Liver (tissue), 9 donors: ENCODE results near the gene LDHD. TPM values are rescaled to one million over a fixed set of nuclear protein-coding genes. Genes with fewer than 3 reads are reported as not detected.

Experiments
- DNase-seq: peaks from one replicate; pipeline ENCODE4 v3.0.0-alpha.2; 2017; ENCODE audit warnings: low spot score
- H3K27ac ChIP-seq, 2 donors: one replicate each; pipeline ENCODE4 v1.7.0; 2013; ENCODE audit warnings: inconsistent platforms in 2 of 2, low read length in 2 of 2, control low read depth in 1 of 2, low read depth in 1 of 2, mild to moderate bottlenecking in 1 of 2
- H3K27me3 ChIP-seq, 4 donors: one replicate each; pipeline versions ENCODE4 v1.6.1 to v1.7.0; 2013; ENCODE audit warnings: low read length in 3 of 4, inconsistent platforms in 1 of 4, mild to moderate bottlenecking in 1 of 4, moderate library complexity in 1 of 4; ENCODE audit not compliant: control insufficient read depth in 4 of 4, insufficient read depth in 4 of 4
- H3K36me3 ChIP-seq, 4 donors: one replicate each; pipeline versions ENCODE4 v1.6.1 to v1.7.0; 2013; ENCODE audit warnings: low read length in 3 of 4, mild to moderate bottlenecking in 3 of 4, low read depth in 1 of 4, moderate library complexity in 1 of 4; ENCODE audit not compliant: control insufficient read depth in 4 of 4, insufficient read depth in 3 of 4
- H3K4me1 ChIP-seq, 4 donors: one replicate each; pipeline versions ENCODE4 v1.6.1 to v1.7.0; 2013; ENCODE audit warnings: low read length in 3 of 4, mild to moderate bottlenecking in 3 of 4, moderate library complexity in 1 of 4; ENCODE audit not compliant: control insufficient read depth in 4 of 4, insufficient read depth in 4 of 4
- H3K4me3 ChIP-seq, 3 donors: one replicate each; pipeline versions ENCODE4 v1.6.1 to v1.7.0; 2013; ENCODE audit warnings: low read length in 3 of 3, control low read depth in 1 of 3, low read depth in 1 of 3, mild to moderate bottlenecking in 1 of 3
- H3K9ac ChIP-seq, 2 donors: one replicate each; pipeline ENCODE4 v1.7.0; 2013; ENCODE audit warnings: low read length in 2 of 2, mild to moderate bottlenecking in 2 of 2, moderate library complexity in 2 of 2, control low read depth in 1 of 2, low read depth in 1 of 2
- H3K9me3 ChIP-seq, 4 donors: one replicate each; pipeline versions ENCODE4 v1.6.1 to v1.7.0; 2013; ENCODE audit warnings: low read length in 3 of 4; ENCODE audit not compliant: control insufficient read depth in 4 of 4
- ATF3 ChIP-seq: IDR thresholded peaks from 2 replicates; pipeline ENCODE4 v1.6.1; 2016; ENCODE audit warnings: antibody characterized with exemption
- EGR1 ChIP-seq, 2 donors: IDR thresholded peaks; 2 replicates each; pipeline ENCODE4 v1.6.1; 2016 to 2018; ENCODE audit warnings: antibody characterized with exemption in 2 of 2, low read depth in 2 of 2
- FOXA1 ChIP-seq: IDR thresholded peaks from 2 replicates; pipeline ENCODE4 v1.6.1; 2016; ENCODE audit warnings: antibody characterized with exemption
- FOXA2 ChIP-seq: IDR thresholded peaks from 2 replicates; pipeline ENCODE4 v1.6.1; 2016; ENCODE audit warnings: antibody characterized with exemption
- GABPA ChIP-seq, 2 donors: IDR thresholded peaks in 1 of 2; conservative IDR thresholded peaks in 1 of 2; 2 replicates each; pipeline ENCODE4 v1.6.1; 2016; ENCODE audit warnings: antibody characterized with exemption in 2 of 2, mild to moderate bottlenecking in 1 of 2, moderate library complexity in 1 of 2
- HNF4A ChIP-seq, 2 donors: conservative IDR thresholded peaks; 2 replicates each; pipeline ENCODE4 v1.6.1; 2016; ENCODE audit warnings: antibody characterized with exemption in 2 of 2, mild to moderate bottlenecking in 2 of 2
- JUND ChIP-seq, 2 donors: IDR thresholded peaks; 2 replicates each; pipeline ENCODE4 v1.6.1; 2016; ENCODE audit warnings: antibody characterized with exemption in 2 of 2
- NR2F2 ChIP-seq: IDR thresholded peaks from 2 replicates; pipeline ENCODE4 v1.6.1; 2016; ENCODE audit warnings: antibody characterized with exemption
- RAD21 ChIP-seq, 2 donors: IDR thresholded peaks; 2 replicates each; pipeline ENCODE4 v1.6.1; 2016; ENCODE audit warnings: antibody characterized with exemption in 2 of 2, mild to moderate bottlenecking in 2 of 2
- REST ChIP-seq: IDR thresholded peaks from 2 replicates; pipeline ENCODE4 v1.6.1; 2016; ENCODE audit warnings: antibody characterized with exemption, mild to moderate bottlenecking
- RXRA ChIP-seq, 2 donors: IDR thresholded peaks; 2 replicates each; pipeline ENCODE4 v1.6.1; 2017 to 2018; ENCODE audit warnings: antibody characterized with exemption in 2 of 2, mild to moderate bottlenecking in 1 of 2
- SP1 ChIP-seq: IDR thresholded peaks from 2 replicates; pipeline ENCODE4 v1.6.1; 2018; ENCODE audit warnings: antibody characterized with exemption, mild to moderate bottlenecking
- TAF1 ChIP-seq: conservative IDR thresholded peaks from 2 replicates; pipeline ENCODE4 v1.6.1; 2016; ENCODE audit warnings: antibody characterized with exemption, mild to moderate bottlenecking
- YY1 ChIP-seq: IDR thresholded peaks from 2 replicates; pipeline ENCODE4 v1.6.1; 2016; ENCODE audit warnings: antibody characterized with exemption, mild to moderate bottlenecking
- ZBTB33 ChIP-seq: IDR thresholded peaks from 2 replicates; pipeline ENCODE4 v1.6.1; 2016; ENCODE audit warnings: antibody characterized with exemption
- WGBS: extraction: QIAGEN DNeasy Blood & Tissue Kit; methylation state at CpG from one replicate; pipeline ENCODE4 v1.1.7; 2013; 5-methylcytosine and 5-hydroxymethylcytosine counted together
- polyA plus RNA-seq, 2 donors: library from polyadenylated mRNA; stranded (reverse) in 1 of 2; unstranded in 1 of 2; fragments of 200-250 nt in 1 of 2; fragments of >200 nt in 1 of 2; fragmentation: Nextera tagmentation in 1 of 2; extraction: Ambion mirVana in 1 of 2; gene quantifications; one replicate each; pipeline versions ENCODE4 v1.2.1 to v1.2.3, GENCODE V29; 2013 to 2015
- total RNA-seq, 2 donors: library from RNA; depleted of rRNA; stranded (reverse); fragments of >200 nt; gene quantifications; one replicate each; pipeline ENCODE4 v1.2.3, GENCODE V29; 2014
- TF ChIP-seq, protein P1 (sequence below): IDR thresholded peaks from 2 replicates; pipeline ENCODE4 v1.6.1; 2016; ENCODE audit warnings: antibody characterized with exemption
- donor health status: healthy.
- donor health status: healthy.
- donor health status: healthy.
- donor health status: healthy.
- donor health status: healthy.

Gene LDHD
- total and polyA plus RNA-seq, 4 donors = 27.7 to 84.1 (median 76.3) TPM

DNA sequence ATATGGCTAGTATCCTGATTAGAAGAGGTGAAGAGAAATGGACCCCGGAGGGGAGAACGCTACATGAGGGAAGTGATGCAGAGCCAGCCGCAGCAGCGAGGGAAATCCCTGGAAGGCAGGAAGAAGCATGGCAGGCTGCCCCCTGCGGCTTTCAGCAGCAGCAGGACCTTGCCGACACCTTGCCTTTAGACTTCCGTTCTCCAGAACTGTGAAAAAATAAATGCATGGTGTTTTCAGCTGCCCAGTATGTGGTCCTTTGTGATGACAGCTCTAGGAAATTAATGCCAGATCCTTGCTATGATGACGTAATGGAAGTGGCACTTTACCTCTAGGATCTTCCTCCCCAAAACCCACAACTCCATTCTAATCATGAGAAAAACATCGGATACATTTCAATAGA is 22.1 kb upstream of the LDHD start:
- Histone ChIP-seq H3K4me1 (no peaks in the 10 kb centered on the region), H3K27ac (no peak overlapping the region), H3K36me3 (peaks cover 2 to 7% (median 6%) of the 10 kb centered on the region in 4 donors), H3K27me3 (no peaks in the 10 kb centered on the region), H3K9me3 (no peaks in the 10 kb centered on the region), H3K9ac (no peak overlapping the region), H3K4me3 (no peak overlapping the region)
- 77% methylated on average over 9 of the region's 9 CpGs for WGBS
- no peak for DNase-seq
- TF ChIP-seq SP1 = no peak
- no peak for TF ChIP-seq REST
- no peak for TF ChIP-seq TAF1
- TF ChIP-seq, protein P1, sequence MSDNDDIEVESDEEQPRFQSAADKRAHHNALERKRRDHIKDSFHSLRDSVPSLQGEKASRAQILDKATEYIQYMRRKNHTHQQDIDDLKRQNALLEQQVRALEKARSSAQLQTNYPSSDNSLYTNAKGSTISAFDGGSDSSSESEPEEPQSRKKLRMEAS = no peak
- TF ChIP-seq RAD21 (IDR thresholded peaks at IDR 0.05) = no peak
- no peak for TF ChIP-seq YY1
- no peak for TF ChIP-seq GABPA (IDR thresholded peaks at IDR 0.05 in 1 of 2, conservative IDR thresholded peaks at IDR 0.05 in 1 of 2)
- no peak for TF ChIP-seq FOXA1
- no peak for TF ChIP-seq ZBTB33

DNA sequence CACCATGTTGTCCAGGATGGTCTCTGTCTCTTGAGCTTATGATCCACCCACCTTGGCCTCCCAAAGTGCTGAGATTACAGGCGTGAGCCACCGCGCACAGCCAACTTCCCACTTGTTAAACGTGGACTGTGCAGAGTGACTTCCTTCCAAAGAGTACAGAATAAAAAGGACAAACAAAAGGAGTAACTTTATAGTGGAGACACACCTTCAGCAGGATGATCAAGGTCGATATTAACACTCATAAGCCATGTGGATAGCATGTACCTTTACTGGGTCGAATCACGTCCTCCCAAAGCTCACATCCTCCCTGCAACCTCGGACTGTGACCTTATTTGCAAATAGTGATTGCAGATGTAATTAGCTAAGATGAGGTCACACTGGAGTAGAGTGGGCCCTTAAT is 21.7 kb upstream of the LDHD start:
- TF ChIP-seq ATF3 (no peak), EGR1 (IDR thresholded peaks at IDR 0.05; ENCODE audit: low read depth in 2 of 2) (no peak), YY1 (no peak)
- Histone ChIP-seq H3K9ac (no peak overlapping the region), H3K36me3 (peaks cover 5 to 11% (median 8%) of the 10 kb centered on the region in 4 donors), H3K4me1 (no peaks in the 10 kb centered on the region), H3K27ac (no peak overlapping the region), H3K4me3 (no peak overlapping the region), H3K27me3 (no peaks in the 10 kb centered on the region), H3K9me3 (no peaks in the 10 kb centered on the region)
- no peak for DNase-seq
- WGBS = 68% methylated on average over 8 of the region's 8 CpGs

GRCh38 chr16:75131081-75131480 is 14.5 kb upstream of the LDHD start:
- no peaks in the 10 kb centered on the region for H3K9me3 ChIP-seq
- TF ChIP-seq, protein P1 = no peak
- TF ChIP-seq NR2F2 (no peak), REST (no peak), HNF4A (conservative IDR thresholded peaks at IDR 0.05) (no peak), JUND (IDR thresholded peaks at IDR 0.05) (no peak), RXRA (IDR thresholded peaks at IDR 0.05) (no peak), RAD21 (IDR thresholded peaks at IDR 0.05) (no peak), ATF3 (no peak), FOXA2 (no peak), EGR1 (IDR thresholded peaks at IDR 0.05; ENCODE audit: low read depth in 2 of 2) (no peak), FOXA1 (no peak)

More at GRCh38 chr16:75131081-75131480, 14.5 kb upstream of the LDHD start:
- H3K27ac ChIP-seq = no peak overlapping the region
- peaks cover 7 to 19% (median 8%) of the 10 kb centered on the region in 4 donors for H3K36me3 ChIP-seq
- WGBS = 76% methylated on average over 7 of the region's 7 CpGs
- no peak overlapping the region for H3K9ac ChIP-seq
- peaks cover 0 to 8% (median 3%) of the 10 kb centered on the region in 4 donors for H3K4me1 ChIP-seq
- H3K27me3 ChIP-seq = no peaks in the 10 kb centered on the region
- H3K4me3 ChIP-seq = no peak overlapping the region
- no peak for DNase-seq
